K562 (cell line): ENCODE results near the gene VWA2. TPM values are rescaled to one million over a fixed set of nuclear protein-coding genes. Genes with fewer than 3 reads are reported as not detected.

ENCODE experiments used
- ATAC-seq: fragments of 200-7000 bp; cut with Tn5 transposase; 3 replicates; pipeline ENCODE4 v1.9.1; 2020; ENCODE audit warnings: moderate library complexity
- BruUV-seq: library from RNA; stranded (reverse); fragments of 400-500 nt; replicated peaks from 2 replicates; lab custom pipeline; 2021; lab: Mats Ljungman, UMichigan
- CTCF ChIA-PET: fragments of 300-600 bp; formaldehyde crosslinking; extraction: SDS; loops from one replicate; lab custom pipeline; 2021; ENCODE audit warnings: low intra/inter-chr PET ratio; lab: Yijun Ruan, JAX
- POLR2A ChIA-PET: fragments of 300-600, 350-650 bp; sonication (Branson Sonifier 250); formaldehyde crosslinking; extraction: SDS; loops from one replicate; lab custom pipeline; 2021; ENCODE audit warnings: antibody characterized with exemption, inconsistent platforms; lab: Yijun Ruan, JAX
- DNase-seq, 4 experiments: peaks; one replicate each; pipeline versions ENCODE4 v3.0.0 to v3.0.0-alpha.2; 2011 to 2018; ENCODE audit warnings: low spot score in 3 of 4, mixed read lengths in 3 of 4; ENCODE audit errors: extremely low read depth in 1 of 4
- FAIRE-seq: peaks from 2 replicates; lab custom pipeline; 2011; peaks lifted over from hg19 to GRCh38; lab: Jason Lieb, UNC
- H2AFZ ChIP-seq: 2 replicates; pipeline ENCODE4 v1.6.0; 2011; ENCODE audit warnings: low read depth, low read length, control low read depth, inconsistent platforms
- H3K27ac ChIP-seq: fragments of 200-600 bp; 3 replicates; pipeline ENCODE4 v1.8.0; 2011; ENCODE audit warnings: low read depth, mild to moderate bottlenecking, control low read depth, inconsistent platforms, low read length, moderate library complexity, mixed read lengths; ENCODE audit errors: extremely low read depth
- H3K27me3 ChIP-seq, 2 experiments: fragments of 300-600 bp in 1 of 2; 2 replicates in 1 of 2; 3 replicates in 1 of 2; pipeline versions ENCODE4 v1.6.0 to v1.8.0; 2011; ENCODE audit warnings: inconsistent platforms in 2 of 2, low read length in 2 of 2, mild to moderate bottlenecking in 1 of 2, mixed read lengths in 1 of 2, moderate library complexity in 1 of 2; ENCODE audit not compliant: control insufficient read depth in 2 of 2, insufficient read depth in 2 of 2
- H3K36me3 ChIP-seq: fragments of 300-600 bp; 3 replicates; pipeline ENCODE4 v1.8.0; 2011; ENCODE audit warnings: mild to moderate bottlenecking, low read length, inconsistent platforms; ENCODE audit not compliant: control insufficient read depth, insufficient read depth
- H3K4me1 ChIP-seq, 2 experiments: fragments of 200-600 bp in 1 of 2; replicated peaks in 1 of 2; 2 replicates in 1 of 2; 3 replicates in 1 of 2; pipeline versions ENCODE4 v1.5.1 to v1.8.0; 2011; ENCODE audit warnings: inconsistent platforms in 2 of 2, low read length in 2 of 2, mild to moderate bottlenecking in 1 of 2, mixed read lengths in 1 of 2, moderate library complexity in 1 of 2; ENCODE audit not compliant: control insufficient read depth in 2 of 2, insufficient read depth in 2 of 2
- H3K4me2 ChIP-seq: 2 replicates; pipeline ENCODE4 v1.6.1; 2011; ENCODE audit warnings: low read length, control low read depth, inconsistent platforms, mixed read lengths; ENCODE audit not compliant: insufficient read depth
- H3K4me3 ChIP-seq: fragments of 200-600 bp; sonication (generic), shearing (Covaris generic); 2 replicates; pipeline ENCODE4 v1.5.1; 2016; ENCODE audit warnings: control low read depth, inconsistent platforms
- H3K79me2 ChIP-seq: fragments of 200-600 bp; 3 replicates; pipeline ENCODE4 v1.8.0; 2011; ENCODE audit warnings: low read length, inconsistent platforms; ENCODE audit not compliant: control insufficient read depth, insufficient read depth
- H3K9ac ChIP-seq, 2 experiments: 2 replicates each; pipeline versions ENCODE4 v1.6.0 to v1.6.1; 2011; ENCODE audit warnings: low read depth in 2 of 2, low read length in 2 of 2, control low read depth in 1 of 2, inconsistent platforms in 1 of 2, mild to moderate bottlenecking in 1 of 2, mixed read lengths in 1 of 2; ENCODE audit not compliant: insufficient read depth in 1 of 2
- H3K9me1 ChIP-seq: one replicate; pipeline ENCODE4 v1.6.0; 2011; ENCODE audit warnings: inconsistent platforms, mild to moderate bottlenecking, low read length, moderate library complexity; ENCODE audit not compliant: control insufficient read depth, insufficient read depth
- H3K9me3 ChIP-seq: replicated peaks from 2 replicates; pipeline ENCODE4 v1.5.1; 2011; ENCODE audit warnings: low read depth, low read length, inconsistent platforms; ENCODE audit not compliant: control insufficient read depth, insufficient read depth
- H4K20me1 ChIP-seq: replicated peaks from 2 replicates; pipeline ENCODE4 v1.6.1; 2011; ENCODE audit warnings: low read length, inconsistent platforms, mixed read lengths; ENCODE audit not compliant: control insufficient read depth, insufficient read depth
- ASH1L ChIP-seq: fragments of 450-650 bp; IDR thresholded peaks from 2 replicates; pipeline ENCODE4 v1.6.1; 2018; ENCODE audit warnings: borderline replicate concordance, mild to moderate bottlenecking, low read depth; ENCODE audit not compliant: partially characterized antibody
- DEAF1 ChIP-seq: fragments of 450-650 bp; formaldehyde crosslinking; IDR thresholded peaks from 2 replicates; pipeline ENCODE4 v1.4.0; 2020; ENCODE audit warnings: mild to moderate bottlenecking, moderate library complexity
- DMBX1 ChIP-seq: fragments of 250-450 bp; sonication (Bioruptor Pico); IDR thresholded peaks from 2 replicates; pipeline ENCODE4 v1.8.0; 2022; ENCODE audit warnings: inconsistent platforms, mild to moderate bottlenecking, moderate library complexity, borderline replicate concordance
- ETS2 ChIP-seq: IDR thresholded peaks from 2 replicates; pipeline ENCODE4 v1.6.1; 2016; ENCODE audit warnings: borderline replicate concordance, missing genetic modification characterization, mild to moderate bottlenecking, moderate library complexity, missing compliant biosample characterization; ENCODE audit not compliant: poor library complexity, severe bottlenecking
- HDAC6 ChIP-seq: IDR thresholded peaks from 2 replicates; pipeline ENCODE4 v1.6.1; 2012; ENCODE audit warnings: low read depth, mild to moderate bottlenecking, control low read depth, inconsistent platforms, low read length, moderate library complexity
- HNRNPH1 ChIP-seq: fragments of 200-400 bp; formaldehyde crosslinking; optimal IDR thresholded peaks from 2 replicates; pipeline ENCODE3; 2017; ENCODE audit warnings: low read depth, mild to moderate bottlenecking, low read length, moderate library complexity
- IRF9 ChIP-seq: fragments of 450-650 bp; IDR thresholded peaks from 2 replicates; pipeline ENCODE4 v1.6.1; 2016; ENCODE audit warnings: missing biosample characterization, missing genetic modification characterization
- KAT8 ChIP-seq: fragments of 450-650 bp; IDR thresholded peaks from 2 replicates; pipeline ENCODE4 v1.6.1; 2016; ENCODE audit warnings: low read depth, mild to moderate bottlenecking
- KLF1 ChIP-seq: fragments of 450-650 bp; IDR thresholded peaks from 2 replicates; pipeline ENCODE4 v1.6.1; 2016; ENCODE audit warnings: missing genetic modification characterization, missing compliant biosample characterization
- LARP7 ChIP-seq: fragments of 450-650 bp; IDR thresholded peaks from 2 replicates; pipeline ENCODE4 v1.6.1; 2016
- MAFG ChIP-seq: fragments of 450-650 bp; conservative IDR thresholded peaks from 2 replicates; pipeline ENCODE4 v1.6.1; 2016; ENCODE audit warnings: missing genetic modification characterization, missing compliant biosample characterization
- THAP12 ChIP-seq: fragments of 250-450 bp; sonication (Bioruptor Pico); IDR thresholded peaks from 2 replicates; pipeline ENCODE4 v1.9.0; 2021; ENCODE audit warnings: mild to moderate bottlenecking, inconsistent platforms
- ZNF143 ChIP-seq: sonication (generic); formaldehyde crosslinking; IDR thresholded peaks from 2 replicates; pipeline ENCODE4 v1.9.0; 2022; ENCODE audit warnings: mild to moderate bottlenecking, missing genetic modification reagents
- ZNF695 ChIP-seq: fragments of 450-650 bp; formaldehyde crosslinking; IDR thresholded peaks from 2 replicates; pipeline ENCODE4 v1.4.0; 2020; ENCODE audit warnings: mild to moderate bottlenecking, moderate library complexity
- ZNF717 ChIP-seq: fragments of 250-450 bp; sonication (Bioruptor Pico); IDR thresholded peaks from 2 replicates; pipeline ENCODE4 v1.5.0; 2021
- ZNF79 ChIP-seq: fragments of 250-450 bp; sonication (Bioruptor Pico); IDR thresholded peaks from 2 replicates; pipeline ENCODE4 v1.4.0; 2020; ENCODE audit warnings: low read depth, mild to moderate bottlenecking, moderate library complexity
- ZZZ3 ChIP-seq: fragments of 450-650 bp; IDR thresholded peaks from 2 replicates; pipeline ENCODE4 v1.6.1; 2016; ENCODE audit warnings: antibody characterized with exemption, mild to moderate bottlenecking, moderate library complexity
- WGBS: fragments of 100-300 bp; shearing (Covaris generic); methylation state at CpG from one replicate; pipeline ENCODE4 v1.1.6; 2016; ENCODE audit warnings: low coverage, mixed read lengths; ENCODE audit not compliant: insufficient coverage; ENCODE audit errors: missing lambda C conversion rate; 5-methylcytosine and 5-hydroxymethylcytosine counted together
- in situ Hi-C: fragments of 300-500 bp; cut with MboI; formaldehyde crosslinking; loops from 4 replicates; pipeline ENCODE4 v1.15.0; 2018; ENCODE audit warnings: inconsistent platforms, mixed read lengths
- intact Hi-C: fragments of 100-400 bp; cut with micrococcal nuclease; formaldehyde crosslinking; loops from 2 replicates; pipeline ENCODE4 v1.14.2; 2022
- polyA plus RNA-seq, 8 experiments: library from polyadenylated mRNA; depleted of rRNA in 4 of 8; stranded (reverse) in 5 of 8; unstranded in 3 of 8; fragments of >200 nt; fragmentation: Nextera tagmentation in 2 of 8; fragmentation: Illumina TruSeq in 1 of 8; extraction: Ambion mirVana in 2 of 8; extraction: Trizol in 1 of 8; gene quantifications; 2 replicates each; pipeline versions ENCODE4 v1.2.1 to v1.2.3, GENCODE V29; 2011 to 2014; ENCODE audit warnings: inconsistent platforms in 1 of 8, missing spikeins in 1 of 8
- total RNA-seq, 7 experiments: library from RNA; depleted of rRNA in 6 of 7; stranded (reverse); fragments of >200 nt in 6 of 7; fragmentation: Illumina TruSeq in 2 of 7; extraction: Trizol in 2 of 7; gene quantifications; 2 replicates each; pipeline versions ENCODE4 v1.2.1 to v1.2.3, GENCODE V29; 2011 to 2021; ENCODE audit warnings: low replicate concordance in 1 of 7

VWA2 gene
- total and polyA plus RNA-seq, 9 of the 15 experiments (the other 6 are each of a cell fraction or from before 2014, with no cell fraction given): not detected

GRCh38 chr10:114278140-114278883 lies 39.3 kb downstream of the VWA2 start (continued):
- TF ChIP-seq HNRNPH1: no peak
- TF ChIP-seq, all 486 proteins: peak for 0

GRCh38 chr10:114278884-114279191 lies 39.8 kb downstream of the VWA2 start:
- Histone ChIP-seq H4K20me1 (no peaks in the 10 kb centered on the region), H3K79me2 (no peaks in the 10 kb centered on the region), H3K4me1 (no peaks in the 10 kb centered on the region), H2AFZ (no peak overlapping the region), H3K9me3 (no peaks in the 10 kb centered on the region), H3K27me3 (peaks cover 0 to 17% of the 10 kb centered on the region in 2 experiments; a peak in 2 of 5 replicates), H3K4me3 (no peak overlapping the region), H3K9ac (no peak overlapping the region), H3K27ac (no peak overlapping the region), H3K36me3 (no peaks in the 10 kb centered on the region), H3K9me1 (no peaks in the 10 kb centered on the region), H3K4me2 (no peak overlapping the region)
- ATAC-seq (no peak), DNase-seq (no peak), FAIRE-seq (no peak)
- intact Hi-C loops (no loop called here), in situ Hi-C loops (no loop called here)
- BruUV-seq: no TSS peak
- CTCF ChIA-PET: no interaction called here
- POLR2A ChIA-PET: no interaction called here
- 0% methylated on average over 1 of the region's 4 CpGs for WGBS
- no peak for TF ChIP-seq DEAF1
- no peak for TF ChIP-seq THAP12 (CRISPR knock-in tag)
- TF ChIP-seq DMBX1: no peak
- no peak for TF ChIP-seq LARP7
- TF ChIP-seq ASH1L: no peak
- TF ChIP-seq ZNF143 (CRISPR knock-in tag): no peak
- TF ChIP-seq HDAC6: no peak
- TF ChIP-seq ZNF717 (CRISPR knock-in tag): no peak
- no peak for TF ChIP-seq KAT8
- no peak for TF ChIP-seq MAFG (tag)
- TF ChIP-seq IRF9 (tag): no peak
- TF ChIP-seq KLF1: no peak
- TF ChIP-seq ZNF695 (CRISPR knock-in tag): no peak
- TF ChIP-seq ZNF79: no peak
- TF ChIP-seq ETS2 (tag): no peak
- TF ChIP-seq ZZZ3: no peak
